Measurements from ENCODE around the gene A3GALT2.

The A3GALT2 gene

DNA sequence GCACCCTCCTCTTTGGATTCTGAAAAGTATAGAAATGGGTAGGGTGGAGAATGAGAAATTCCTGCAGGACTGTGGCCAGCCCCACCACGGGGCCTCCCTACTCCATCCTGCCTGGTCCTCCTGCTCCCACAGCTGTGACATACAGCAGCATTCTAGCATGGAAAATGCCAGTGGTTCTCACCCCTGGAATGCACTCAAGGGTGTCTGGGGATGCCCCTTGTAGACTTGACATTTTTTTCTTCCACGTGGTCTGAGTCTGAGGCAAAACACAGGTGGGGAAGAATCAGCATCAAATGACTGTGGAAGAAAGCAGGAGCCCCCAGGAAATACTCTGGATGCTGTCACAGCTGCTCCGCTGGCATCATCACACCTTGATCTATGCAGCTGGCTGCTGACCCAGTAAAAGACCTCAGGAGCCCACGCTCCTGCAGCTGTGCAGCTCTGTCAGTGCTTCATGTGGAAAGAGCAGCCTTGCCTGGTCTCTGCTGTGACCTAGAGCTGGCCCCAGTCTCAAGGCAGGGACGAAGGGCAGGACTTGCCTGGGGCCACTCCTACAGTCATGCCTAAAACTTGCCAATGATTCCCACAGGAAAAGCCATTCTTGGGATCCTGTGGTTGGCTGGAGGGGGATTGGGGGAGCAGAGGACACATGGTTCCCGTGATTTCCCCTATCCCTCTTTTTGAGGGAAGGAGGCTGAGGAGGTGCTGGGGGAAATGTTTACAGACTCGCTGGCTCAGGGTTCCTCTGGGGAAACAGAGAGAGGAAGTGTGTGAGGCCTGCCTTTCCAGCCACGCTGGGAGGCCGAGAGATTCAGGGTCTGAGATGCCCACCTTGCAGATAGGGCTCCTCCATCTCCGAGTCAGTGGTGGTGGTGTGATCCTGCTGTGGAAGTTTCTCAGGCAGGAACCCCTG lies 10.8 kb upstream of the A3GALT2 start:
- no peaks in the 10 kb centered on the region for H3K27me3 Mint-ChIP-seq
- H3K36me3 Mint-ChIP-seq (ENCODE audit: low read depth), result peaks cover 18% of the 10 kb centered on the region
- DNase-seq (no peak), ATAC-seq (no peak)
- H3K4me1 Mint-ChIP-seq, result peaks cover 4% of the 10 kb centered on the region
- H3K9me3 Mint-ChIP-seq, result no peaks in the 10 kb centered on the region
- H3K4me3 Mint-ChIP-seq, result no peak overlapping the region
- no peak overlapping the region for H3K27ac Mint-ChIP-seq

DNA sequence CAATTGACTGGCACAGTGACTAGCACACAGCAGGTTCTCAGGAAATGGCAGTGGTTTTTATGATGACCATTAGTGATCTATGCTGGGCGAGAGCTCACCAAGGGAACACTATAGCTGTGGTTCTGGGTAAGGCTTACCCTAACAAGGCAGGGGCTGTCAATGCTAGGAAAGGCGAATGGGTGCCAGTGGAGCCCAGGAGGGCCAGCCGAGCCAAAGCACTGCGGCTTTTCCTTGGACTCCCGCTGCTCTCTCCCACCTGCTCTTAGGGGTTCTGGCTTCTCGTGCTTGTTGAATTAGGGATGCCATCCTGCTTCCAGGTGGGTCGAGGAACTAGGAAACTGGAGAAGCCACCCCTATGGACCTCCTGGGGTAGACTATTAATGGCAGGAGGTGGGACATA lies 10.0 kb upstream of the A3GALT2 start:
- no peak for ATAC-seq
- DNase-seq, result no peak
- H3K36me3 Mint-ChIP-seq (ENCODE audit: low read depth), result peaks cover 21% of the 10 kb centered on the region

DNA sequence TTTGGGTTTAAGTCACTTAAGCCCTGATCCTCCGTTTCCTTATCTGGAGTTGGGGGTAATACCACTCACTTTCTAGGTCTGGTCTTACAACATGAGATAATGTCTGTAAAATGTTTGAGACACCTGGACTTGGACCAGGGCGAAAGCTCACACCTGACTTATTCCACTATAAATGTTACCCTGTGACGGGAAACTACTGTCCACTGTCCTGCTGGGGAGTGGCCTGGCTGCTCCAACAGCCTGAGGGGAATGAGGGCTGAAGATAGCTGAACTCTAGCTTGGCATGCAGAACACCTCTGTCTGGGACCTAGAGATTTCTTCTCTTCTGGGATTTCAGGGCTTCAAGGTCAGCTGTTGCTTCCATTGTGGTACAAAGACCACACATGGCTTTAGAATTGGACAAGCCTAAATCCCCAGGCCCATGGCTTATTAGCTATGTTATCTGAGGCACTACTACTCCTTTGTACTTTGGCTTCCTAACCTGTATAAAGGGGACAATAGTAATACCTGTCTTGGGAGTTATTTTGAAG lies 9.5 kb upstream of the A3GALT2 start:
- ATAC-seq (no peak), DNase-seq (no peak)
- Mint-ChIP-seq H3K4me1 (peaks cover 4% of the 10 kb centered on the region), H3K27ac (no peak overlapping the region), H3K27me3 (no peaks in the 10 kb centered on the region), H3K4me3 (no peak overlapping the region), H3K36me3 (ENCODE audit: low read depth) (peaks cover 25% of the 10 kb centered on the region), H3K9me3 (no peaks in the 10 kb centered on the region)

More for the DNA sequence above, 10.0 kb upstream of the A3GALT2 start:
- H3K4me3 Mint-ChIP-seq, result no peak overlapping the region
- no peaks in the 10 kb centered on the region for H3K27me3 Mint-ChIP-seq
- H3K9me3 Mint-ChIP-seq, result no peaks in the 10 kb centered on the region
- H3K4me1 Mint-ChIP-seq, result peaks cover 4% of the 10 kb centered on the region
- H3K27ac Mint-ChIP-seq, result no peak overlapping the region

DNA sequence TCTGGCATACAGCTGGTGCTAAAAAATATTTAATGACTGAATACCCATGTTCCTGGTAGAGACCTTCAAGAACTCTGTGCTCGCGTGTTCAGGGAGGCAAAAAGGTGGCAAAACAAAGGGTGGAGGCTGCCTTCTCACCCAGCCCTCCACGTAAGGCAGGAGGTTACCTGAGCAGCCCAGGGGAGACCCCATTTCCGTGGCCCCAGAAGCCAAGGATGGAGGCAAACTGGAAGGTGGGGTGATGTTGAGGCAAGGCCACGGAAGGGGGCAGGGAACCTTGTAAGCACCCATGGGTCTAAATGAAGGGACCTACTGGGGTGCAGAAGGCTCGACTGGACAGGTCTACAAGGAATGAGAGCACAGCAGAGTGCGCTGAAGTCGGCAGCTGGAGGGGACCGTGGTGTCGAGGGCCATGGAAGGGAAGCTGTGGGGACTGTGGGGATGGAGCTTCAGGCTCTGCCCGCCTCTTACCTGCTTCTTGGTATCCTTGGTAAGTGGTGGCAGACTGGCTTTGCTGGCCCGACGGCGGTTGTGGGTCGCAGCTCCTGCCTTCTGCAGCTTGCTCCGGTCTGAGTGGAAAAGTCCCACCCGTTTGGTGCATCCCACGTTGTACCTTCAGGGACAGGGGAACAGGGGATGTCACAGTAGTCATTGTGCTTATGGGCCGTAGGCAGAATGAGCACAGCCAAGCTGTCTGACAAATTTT lies 8.9 kb upstream of the A3GALT2 start:
- H3K36me3 Mint-ChIP-seq (ENCODE audit: low read depth), result peaks cover 28% of the 10 kb centered on the region
- no peak overlapping the region for H3K4me3 Mint-ChIP-seq
- DNase-seq, result no peak
- H3K27ac Mint-ChIP-seq, result no peak overlapping the region
- H3K4me1 Mint-ChIP-seq, result no peaks in the 10 kb centered on the region
- no peak for ATAC-seq
- no peaks in the 10 kb centered on the region for H3K9me3 Mint-ChIP-seq
- no peaks in the 10 kb centered on the region for H3K27me3 Mint-ChIP-seq

DNA sequence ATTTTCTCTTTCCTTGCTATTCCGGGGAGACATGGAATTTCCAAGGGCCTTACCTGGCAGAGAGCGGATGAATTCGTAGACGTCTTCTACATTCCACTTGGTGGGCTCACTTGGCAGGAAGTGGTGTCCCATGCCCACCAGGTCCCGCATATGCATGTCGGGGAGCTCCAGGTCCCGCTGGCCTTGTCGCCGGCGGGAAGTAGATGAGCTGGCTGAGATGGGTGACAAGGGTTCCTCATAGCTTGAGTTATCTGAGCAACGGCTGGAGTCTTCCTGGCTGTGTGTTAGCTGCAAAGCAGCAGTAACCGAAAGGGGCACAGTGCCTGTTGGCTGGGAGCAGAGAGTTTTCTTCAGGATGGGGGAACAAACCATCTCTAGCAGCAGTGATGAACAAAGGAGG lies 7.9 kb upstream of the A3GALT2 start:
- Mint-ChIP-seq H3K36me3 (ENCODE audit: low read depth) (peaks cover 28% of the 10 kb centered on the region), H3K27ac (peak overlapping the region; percentile 41), H3K27me3 (no peaks in the 10 kb centered on the region), H3K4me3 (no peak overlapping the region), H3K9me3 (no peaks in the 10 kb centered on the region), H3K4me1 (no peaks in the 10 kb centered on the region)
- ATAC-seq (no peak), DNase-seq (no peak)

DNA sequence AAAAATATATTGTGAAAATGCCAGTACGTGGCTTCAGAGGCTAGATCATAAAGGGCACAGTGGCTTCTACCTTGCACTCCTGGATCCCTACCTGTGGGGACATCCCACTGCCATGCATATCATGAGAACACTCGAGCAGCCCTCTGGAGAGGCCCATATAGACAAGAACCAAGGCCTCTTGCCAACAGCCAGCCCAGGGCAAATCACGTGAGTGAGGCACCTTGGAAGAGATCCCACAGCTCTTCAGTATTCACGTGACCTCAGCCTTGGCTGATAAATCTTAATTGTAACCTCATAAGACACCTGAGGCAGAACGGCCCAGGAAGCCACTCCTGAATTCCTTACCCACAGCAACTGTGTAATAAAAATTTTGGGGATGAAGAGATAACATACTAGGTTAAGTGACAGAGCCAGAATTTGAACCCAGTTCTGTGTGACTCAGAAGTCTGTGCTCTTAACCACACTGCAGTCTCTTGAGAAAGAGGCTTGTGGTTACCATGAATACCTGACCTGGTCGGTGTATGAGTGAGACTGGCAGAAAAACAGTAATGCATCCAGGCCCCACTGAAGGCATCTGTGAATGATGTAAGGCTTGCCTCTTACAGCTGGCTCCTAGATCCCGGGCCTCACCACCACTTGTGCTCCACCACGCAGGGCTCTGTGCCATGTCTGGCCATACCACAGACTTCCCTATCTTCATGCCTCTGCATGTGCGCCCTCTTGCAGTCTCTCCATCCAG lies 6.9 kb upstream of the A3GALT2 start:
- no peak overlapping the region for H3K27ac Mint-ChIP-seq
- H3K4me1 Mint-ChIP-seq, result no peaks in the 10 kb centered on the region
- H3K9me3 Mint-ChIP-seq, result no peaks in the 10 kb centered on the region
- H3K27me3 Mint-ChIP-seq, result no peaks in the 10 kb centered on the region
- H3K4me3 Mint-ChIP-seq, result no peak overlapping the region
- ATAC-seq (peak; percentile 41), DNase-seq (no peak)
- H3K36me3 Mint-ChIP-seq (ENCODE audit: low read depth), result peaks cover 24% of the 10 kb centered on the region

DNA sequence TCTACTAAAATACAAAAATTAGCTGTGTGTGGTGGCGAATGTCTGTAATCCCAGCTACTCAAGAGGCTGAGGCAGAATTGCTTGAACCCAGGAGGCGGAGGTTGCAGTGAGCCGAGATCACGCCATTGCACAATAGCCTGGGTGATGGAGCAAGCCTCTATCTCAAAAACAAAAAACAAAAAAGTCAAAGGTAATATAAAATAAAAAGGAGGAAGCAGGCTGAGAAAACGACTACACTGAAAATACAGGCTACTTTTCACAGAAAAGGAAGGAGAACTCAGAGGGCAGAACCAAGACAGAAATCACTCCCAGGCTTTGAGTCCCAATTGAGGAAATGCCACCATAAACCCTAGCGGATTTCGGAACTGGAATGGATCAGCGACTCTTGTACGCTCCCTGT lies 5.9 kb upstream of the A3GALT2 start:
- Mint-ChIP-seq H3K9me3 (no peaks in the 10 kb centered on the region), H3K4me1 (no peaks in the 10 kb centered on the region), H3K27me3 (no peaks in the 10 kb centered on the region), H3K36me3 (ENCODE audit: low read depth) (peaks cover 24% of the 10 kb centered on the region), H3K27ac (no peak overlapping the region), H3K4me3 (no peak overlapping the region)
- ATAC-seq, result no peak
- no peak for DNase-seq

DNA sequence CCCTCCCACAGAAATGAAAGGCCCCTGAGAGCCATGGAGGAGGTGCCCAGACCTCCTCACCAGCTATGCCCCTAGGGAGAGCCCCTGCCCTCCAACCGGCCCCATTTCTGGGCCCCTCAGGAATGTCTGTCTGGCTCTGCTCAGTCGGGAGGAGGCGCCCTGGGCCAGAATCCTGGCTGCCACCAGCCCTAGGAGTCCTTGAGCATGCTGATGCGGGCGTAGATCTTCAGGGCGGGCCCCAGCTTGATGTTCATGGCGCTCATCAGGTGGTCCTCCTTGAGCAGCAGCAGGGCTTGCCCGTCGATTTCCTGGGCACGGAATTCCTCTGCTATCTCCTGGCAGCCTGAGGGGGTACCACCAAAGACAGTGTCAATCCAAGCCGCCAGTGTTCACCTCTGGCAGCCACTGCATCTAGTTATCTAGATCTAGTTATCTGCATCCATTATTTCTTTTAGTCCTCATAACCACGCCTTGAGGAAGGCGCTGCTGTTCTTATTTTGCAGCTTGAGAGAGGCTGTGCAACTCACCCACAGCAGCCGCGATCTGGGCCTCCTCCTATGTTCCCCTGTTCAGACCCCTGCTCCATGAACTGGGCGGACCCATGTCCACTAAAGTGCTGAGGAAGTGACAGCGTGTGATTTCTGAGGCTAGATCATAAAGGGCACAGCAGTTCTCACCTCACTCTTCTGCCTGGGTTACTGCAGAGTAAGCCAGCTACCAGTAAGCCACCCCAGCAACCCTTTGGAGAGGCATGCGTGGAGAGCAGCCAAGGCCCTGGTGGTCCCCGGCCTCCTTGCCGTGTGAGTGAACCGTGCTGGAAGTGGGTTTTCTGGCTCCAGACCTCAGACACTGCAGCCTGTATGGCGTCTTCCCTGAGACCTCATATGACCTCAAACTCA lies 4.0 kb upstream of the A3GALT2 start:
- Mint-ChIP-seq H3K4me3 (no peak overlapping the region), H3K4me1 (no peaks in the 10 kb centered on the region), H3K27ac (no peak overlapping the region), H3K9me3 (no peaks in the 10 kb centered on the region), H3K27me3 (no peaks in the 10 kb centered on the region), H3K36me3 (ENCODE audit: low read depth) (peaks cover 24% of the 10 kb centered on the region)
- ATAC-seq, result no peak
- no peak for DNase-seq

DNA sequence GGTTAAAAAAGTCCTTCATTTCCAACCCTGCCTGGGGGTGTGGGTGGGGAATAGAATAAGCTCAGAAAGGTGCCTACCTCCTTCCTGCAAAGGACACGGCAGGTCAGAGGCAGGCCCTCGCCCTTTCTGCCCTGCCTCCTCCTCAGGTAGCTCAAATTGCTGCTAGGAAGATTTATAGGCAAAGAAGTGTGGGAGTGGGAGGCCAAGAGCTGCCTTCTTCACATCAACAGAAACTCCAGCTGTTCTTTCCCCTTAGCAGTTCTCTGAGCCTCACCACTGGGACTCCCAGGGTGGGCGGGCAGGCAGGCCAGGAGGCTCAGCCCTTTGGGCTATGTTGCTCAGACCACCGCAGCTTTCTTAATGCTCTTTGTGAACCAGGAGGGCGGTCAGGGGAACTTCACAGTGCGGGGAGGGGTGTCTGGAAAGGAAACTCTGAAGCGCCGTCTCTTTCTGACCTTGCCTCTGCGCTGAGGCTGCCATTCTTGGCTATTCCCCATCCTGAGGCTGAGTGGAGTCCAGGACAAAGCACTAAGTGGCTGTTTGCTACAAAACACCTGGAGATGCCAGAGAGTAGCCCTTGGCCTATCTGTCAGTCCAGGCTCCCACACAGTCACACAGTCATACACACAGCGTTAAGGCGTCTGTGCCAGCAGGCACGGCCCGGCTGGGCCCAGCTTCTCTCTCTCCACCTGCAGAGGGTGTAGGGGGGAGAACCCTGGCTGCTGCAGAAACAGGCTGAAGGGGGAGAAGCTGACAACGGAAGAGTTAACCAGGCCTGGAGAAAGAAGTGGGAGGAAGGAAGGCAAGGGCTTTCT lies 3.0 kb upstream of the A3GALT2 start:
- H3K27me3 Mint-ChIP-seq, result no peaks in the 10 kb centered on the region

DNA sequence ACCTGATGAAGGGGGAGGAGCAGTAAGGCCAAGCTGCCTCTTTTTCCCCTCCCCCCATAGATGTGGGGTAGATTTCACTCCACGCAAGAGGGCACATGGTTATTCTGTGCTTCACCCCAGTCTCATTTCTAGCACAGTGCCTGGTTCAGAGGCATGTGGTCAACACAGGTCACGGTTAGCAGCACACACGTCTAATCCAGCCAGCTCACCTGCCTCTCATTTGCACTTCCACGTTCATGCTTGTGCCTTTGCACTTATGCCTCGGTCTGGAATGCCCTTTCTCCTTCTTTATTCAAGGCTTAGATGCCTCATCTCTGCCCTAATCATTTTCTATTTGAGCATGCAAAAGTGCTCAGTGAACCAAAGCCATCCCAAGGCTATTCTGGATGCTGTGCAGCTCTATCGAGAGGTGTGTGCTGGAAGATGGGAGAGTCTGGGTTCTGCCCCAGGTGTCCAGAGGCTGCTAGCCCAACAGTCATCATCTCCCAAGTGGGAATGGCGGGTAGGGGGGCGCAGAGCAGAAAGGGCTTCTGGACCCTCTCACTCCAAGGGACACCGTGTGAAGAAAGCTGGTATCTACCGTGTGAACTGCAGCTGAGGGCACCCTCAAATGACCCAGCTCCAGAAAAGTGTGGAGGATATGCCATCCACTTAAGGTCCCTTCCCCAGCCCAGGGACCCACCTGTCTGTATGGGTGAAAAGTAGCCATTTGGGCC lies 2.1 kb upstream of the A3GALT2 start:
- no peak for DNase-seq
- Mint-ChIP-seq H3K27ac (no peak overlapping the region), H3K27me3 (no peaks in the 10 kb centered on the region), H3K4me3 (no peak overlapping the region), H3K4me1 (no peaks in the 10 kb centered on the region), H3K36me3 (ENCODE audit: low read depth) (peaks cover 10% of the 10 kb centered on the region), H3K9me3 (no peaks in the 10 kb centered on the region)
- no peak for ATAC-seq

More for the DNA sequence above, 3.0 kb upstream of the A3GALT2 start:
- ATAC-seq (no peak), DNase-seq (no peak)
- no peaks in the 10 kb centered on the region for H3K9me3 Mint-ChIP-seq
- no peak overlapping the region for H3K4me3 Mint-ChIP-seq
- peaks cover 15% of the 10 kb centered on the region for H3K36me3 Mint-ChIP-seq (ENCODE audit: low read depth)
- H3K4me1 Mint-ChIP-seq, result no peaks in the 10 kb centered on the region
- no peak overlapping the region for H3K27ac Mint-ChIP-seq

DNA sequence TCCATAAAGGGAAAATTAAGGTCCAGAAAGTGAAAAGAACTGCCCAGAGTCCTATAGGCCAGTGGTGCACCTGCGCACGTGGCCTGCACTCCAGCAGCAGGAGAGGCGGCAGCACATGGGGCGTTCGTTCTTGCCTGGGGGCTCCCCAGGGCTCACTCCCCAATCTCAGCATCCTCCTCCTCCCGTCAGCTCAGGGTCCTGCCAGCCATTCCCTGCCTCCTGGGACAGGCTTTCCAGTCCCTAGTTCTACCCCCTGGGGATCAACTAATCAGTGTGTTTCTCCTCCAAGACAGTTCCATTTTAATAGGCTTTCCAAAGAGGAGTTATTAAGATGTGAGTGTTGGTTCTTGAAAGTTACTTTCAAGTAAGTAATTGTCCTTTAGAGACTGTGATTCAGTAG lies 1.2 kb upstream of the A3GALT2 start:
- H3K4me1 Mint-ChIP-seq, result no peaks in the 10 kb centered on the region
- no peaks in the 10 kb centered on the region for H3K27me3 Mint-ChIP-seq
- H3K36me3 Mint-ChIP-seq (ENCODE audit: low read depth), result peaks cover 10% of the 10 kb centered on the region
- DNase-seq, result no peak
- ATAC-seq, result no peak
- no peak overlapping the region for H3K27ac Mint-ChIP-seq
- H3K4me3 Mint-ChIP-seq, result no peak overlapping the region
- no peaks in the 10 kb centered on the region for H3K9me3 Mint-ChIP-seq

DNA sequence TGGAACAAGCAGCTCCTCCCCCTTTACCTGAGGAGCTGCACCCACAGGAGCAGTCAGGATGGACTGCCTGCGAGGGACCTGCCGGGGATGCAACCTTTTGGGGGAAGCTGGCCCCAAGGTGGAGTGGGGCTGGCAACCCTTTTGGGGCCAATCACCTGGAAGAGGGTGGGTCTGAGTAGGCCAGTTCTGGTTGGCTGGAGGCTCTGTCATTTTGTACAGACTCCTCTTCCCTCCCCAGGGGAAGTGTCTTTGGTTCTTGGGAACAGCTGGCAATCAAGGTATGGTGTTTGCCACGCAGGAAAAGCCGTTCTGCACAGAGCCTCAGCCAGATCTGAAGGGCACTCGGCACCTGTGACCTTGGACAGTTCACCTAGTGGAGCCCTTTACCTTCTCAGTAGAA lies 280 bp upstream of the A3GALT2 start:
- H3K27ac Mint-ChIP-seq, result no peak overlapping the region
- H3K9me3 Mint-ChIP-seq, result no peaks in the 10 kb centered on the region
- H3K4me3 Mint-ChIP-seq, result no peak overlapping the region
- H3K36me3 Mint-ChIP-seq (ENCODE audit: low read depth), result peaks cover 10% of the 10 kb centered on the region
- ATAC-seq (no peak), DNase-seq (no peak)
- no peaks in the 10 kb centered on the region for H3K4me1 Mint-ChIP-seq
- H3K27me3 Mint-ChIP-seq, result no peaks in the 10 kb centered on the region
